LNCaP clone FGC (cell line): Measurements from ENCODE around the gene RPL18.

Source experiments
- DNase-seq: peaks from one replicate; pipeline ENCODE4 v3.0.0-alpha.2; 2011; ENCODE audit warnings: low read depth
- H3K4me3 ChIP-seq: 2 replicates; pipeline ENCODE4 v1.5.1; 2011; ENCODE audit warnings: mild to moderate bottlenecking, low read depth, low read length, control low read depth
- CTCF ChIP-seq: IDR thresholded peaks from 2 replicates; pipeline ENCODE4 v1.5.1; 2012; ENCODE audit warnings: mild to moderate bottlenecking; ENCODE audit not compliant: control insufficient read depth, insufficient read depth; ENCODE audit errors: extremely low read depth

RPL18 gene

GRCh38 chr19:48600679-48601417 is 18.1 kb downstream of the RPL18 start:
- no peak for TF ChIP-seq CTCF
- H3K4me3 ChIP-seq, result no peak overlapping the region
- DNase-seq, result no peak

- no peak overlapping the region for H3K4me3 ChIP-seq
- no peak for TF ChIP-seq CTCF
- DNase-seq, result no peak
Measured at GRCh38 chr19:48598996-48599700, 19.8 kb downstream of the RPL18 start.

- DNase-seq, result no peak
- no peak for TF ChIP-seq CTCF
- no peak overlapping the region for H3K4me3 ChIP-seq
Measured at GRCh38 chr19:48596679-48597465, 22.1 kb downstream of the RPL18 start.

GRCh38 chr19:48596237-48596636 is 22.7 kb downstream of the RPL18 start:
- TF ChIP-seq CTCF, result no peak
- no peak for DNase-seq
- H3K4me3 ChIP-seq, result no peak overlapping the region

- no peak for TF ChIP-seq CTCF
- H3K4me3 ChIP-seq, result no peak overlapping the region
- DNase-seq, result no peak
Measured at GRCh38 chr19:48595833-48596232, 23.1 kb downstream of the RPL18 start.

GRCh38 chr19:48595171-48595570 is 23.8 kb downstream of the RPL18 start:
- DNase-seq, result no peak
- no peak for TF ChIP-seq CTCF

More at GRCh38 chr19:48595171-48595570, 23.8 kb downstream of the RPL18 start:
- no peak overlapping the region for H3K4me3 ChIP-seq
